ENCODE results near the gene NFATC1. TPM values are rescaled to one million over a fixed set of nuclear protein-coding genes. Genes with fewer than 3 reads are reported as not detected.

Gene NFATC1
- total and polyA plus RNA-seq, 2 donors from 2014 or later, result 4.3 to 17.2 TPM

DNA sequence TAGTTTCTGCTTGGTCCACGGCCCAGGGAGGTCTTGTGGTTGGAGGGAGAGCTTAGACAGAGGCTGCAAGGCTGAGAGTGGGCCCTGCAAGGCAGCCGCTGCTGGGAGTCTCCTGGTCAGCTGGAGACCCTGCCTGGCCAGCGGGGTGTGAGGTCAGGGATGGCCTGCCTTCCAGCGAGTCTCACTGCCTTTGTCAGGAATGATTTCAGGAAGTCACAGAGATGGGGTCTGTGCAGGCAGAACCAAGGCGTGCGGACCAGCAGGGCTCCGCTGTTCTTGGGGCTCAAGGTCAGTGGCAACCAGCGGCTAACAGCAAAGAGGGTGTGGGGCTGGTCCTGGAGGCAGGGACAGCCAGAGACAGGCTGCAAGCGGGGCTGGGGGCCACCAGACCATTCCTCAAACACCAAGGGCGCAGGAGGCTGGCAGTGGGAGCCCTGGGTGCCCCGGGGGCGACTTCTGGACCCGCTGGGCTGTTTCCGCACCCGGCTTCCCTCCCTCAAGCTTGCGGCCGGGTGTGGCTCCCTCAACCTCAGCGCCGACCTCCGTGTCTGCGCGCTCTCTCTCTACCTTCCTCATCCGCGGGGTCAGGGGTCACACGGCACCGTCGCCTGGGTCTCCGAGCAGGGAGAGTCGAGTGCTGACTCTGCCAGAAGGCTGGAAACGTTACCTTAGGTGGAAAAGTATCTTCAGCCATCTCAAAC, 159.4 kb downstream of the NFATC1 start:
- Histone ChIP-seq H3K9me3 (ENCODE audit: control insufficient read depth in 2 of 3, insufficient read depth in 1 of 3, low read length in 3 of 3) (peaks cover 0 to 1% (median 0%) of the 10 kb centered on the region in 3 donors), H3K36me3 (ENCODE audit: control insufficient read depth in 2 of 3, insufficient read depth in 3 of 3, low read length in 3 of 3) (no peaks in the 10 kb centered on the region), H3K9ac (ENCODE audit: low read length in 3 of 3) (no peak overlapping the region), H3K4me3 (ENCODE audit: low read length in 3 of 3) (no peak overlapping the region), H3K4me1 (ENCODE audit: control insufficient read depth in 2 of 3, insufficient read depth in 2 of 3, low read depth in 1 of 3, low read length in 3 of 3) (no peaks in the 10 kb centered on the region), H3K27ac (ENCODE audit: low read depth in 2 of 2, low read length in 2 of 2) (no peak overlapping the region), H3K27me3 (ENCODE audit: control insufficient read depth, insufficient read depth, low read length) (no peaks in the 10 kb centered on the region)
- no peak for FAIRE-seq
- intact Hi-C loops (cut with DNase I), result no loop called here
- peak in 3 of 5 donors; percentile 7 to 59 (median 30) for DNase-seq
- TF ChIP-seq CTCF (IDR thresholded peaks at IDR 0.05; ENCODE audit: borderline replicate concordance, extremely low read depth, insufficient read depth), result no peak

DNA sequence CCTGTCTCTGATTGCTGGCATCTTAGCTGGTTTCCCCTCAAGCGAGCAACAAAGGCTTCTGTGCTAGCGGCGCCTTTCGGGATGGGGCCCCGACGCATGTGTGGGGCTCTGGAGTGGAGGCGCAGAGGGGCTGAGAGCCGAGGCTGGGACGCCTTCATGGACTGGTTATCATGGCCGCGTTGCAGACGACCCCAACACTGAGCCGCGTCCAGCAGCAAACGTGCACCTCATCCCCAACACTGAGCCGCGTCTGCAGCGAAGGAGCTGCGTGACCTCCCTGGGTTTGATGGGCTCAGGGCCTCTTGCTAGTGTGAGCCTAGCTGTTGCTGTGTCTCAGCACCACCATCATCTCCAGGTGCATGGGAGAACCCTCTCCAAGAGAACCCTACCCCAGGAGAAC, 160.2 kb downstream of the NFATC1 start:
- no peak overlapping the region for H3K4me3 ChIP-seq (ENCODE audit: low read length in 3 of 3)
- no peaks in the 10 kb centered on the region for H3K27me3 ChIP-seq (ENCODE audit: control insufficient read depth, insufficient read depth, low read length)
- no peak overlapping the region for H3K9ac ChIP-seq (ENCODE audit: low read length in 3 of 3)
- peak in 2 of 5 donors; percentile 6 to 56 for DNase-seq
- TF ChIP-seq CTCF (IDR thresholded peaks at IDR 0.05; ENCODE audit: borderline replicate concordance, extremely low read depth, insufficient read depth), result no peak
- no peaks in the 10 kb centered on the region for H3K36me3 ChIP-seq (ENCODE audit: control insufficient read depth in 2 of 3, insufficient read depth in 3 of 3, low read length in 3 of 3)
- no peak overlapping the region for H3K27ac ChIP-seq (ENCODE audit: low read depth in 2 of 2, low read length in 2 of 2)
- H3K9me3 ChIP-seq (ENCODE audit: control insufficient read depth in 2 of 3, insufficient read depth in 1 of 3, low read length in 3 of 3), result peaks cover 0 to 1% (median 0%) of the 10 kb centered on the region in 3 donors
- intact Hi-C loops (cut with DNase I), result no loop called here
- FAIRE-seq, result no peak
- no peaks in the 10 kb centered on the region for H3K4me1 ChIP-seq (ENCODE audit: control insufficient read depth in 2 of 3, insufficient read depth in 2 of 3, low read depth in 1 of 3, low read length in 3 of 3)

DNA sequence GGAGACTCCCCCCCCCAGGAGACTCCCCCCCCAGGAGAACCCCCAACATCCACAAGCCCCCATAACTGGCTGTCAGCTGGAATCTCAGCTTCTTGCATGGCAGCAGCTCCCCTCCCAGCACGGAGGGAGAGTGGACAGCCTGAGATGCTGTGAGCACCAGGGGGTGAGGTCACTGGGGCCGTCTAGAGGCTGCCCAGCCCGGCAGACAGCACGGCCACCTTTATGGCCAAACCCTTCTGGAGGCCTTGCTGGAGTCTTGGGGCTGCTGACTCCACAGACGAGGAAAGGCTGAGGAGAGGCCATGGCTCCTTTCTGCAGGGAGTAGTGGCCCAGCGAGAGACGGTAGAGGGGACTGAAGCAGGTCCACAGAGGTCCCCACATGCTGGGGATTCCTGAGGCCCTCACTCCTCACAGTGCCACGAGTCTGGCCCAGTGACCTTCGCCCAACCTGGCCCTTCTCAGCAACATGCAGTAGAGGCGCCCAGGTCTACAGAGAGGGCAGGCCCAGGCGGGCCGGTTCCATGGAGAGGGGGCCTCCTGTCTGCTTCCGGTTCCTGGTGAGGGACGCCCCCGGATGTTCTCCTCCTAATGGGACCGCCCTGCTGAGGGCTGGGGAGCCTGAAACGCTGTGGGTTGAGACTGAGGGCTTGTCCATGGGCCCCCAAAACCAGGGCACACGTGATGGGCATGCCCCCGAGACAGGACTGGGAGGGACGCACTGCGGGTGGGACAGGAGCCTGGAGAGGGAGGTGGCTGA, 161.3 kb downstream of the NFATC1 start:
- no peaks in the 10 kb centered on the region for H3K27me3 ChIP-seq (ENCODE audit: control insufficient read depth, insufficient read depth, low read length)
- intact Hi-C loops (cut with DNase I), result no loop called here
- H3K27ac ChIP-seq (ENCODE audit: low read depth in 2 of 2, low read length in 2 of 2), result no peak overlapping the region
- H3K4me1 ChIP-seq (ENCODE audit: control insufficient read depth in 2 of 3, insufficient read depth in 2 of 3, low read depth in 1 of 3, low read length in 3 of 3), result no peaks in the 10 kb centered on the region
- peaks cover 0 to 1% (median 0%) of the 10 kb centered on the region in 3 donors for H3K9me3 ChIP-seq (ENCODE audit: control insufficient read depth in 2 of 3, insufficient read depth in 1 of 3, low read length in 3 of 3)
- H3K9ac ChIP-seq (ENCODE audit: low read length in 3 of 3), result no peak overlapping the region
- H3K4me3 ChIP-seq (ENCODE audit: low read length in 3 of 3), result no peak overlapping the region
- TF ChIP-seq CTCF (IDR thresholded peaks at IDR 0.05; ENCODE audit: borderline replicate concordance, extremely low read depth, insufficient read depth), result no peak
- DNase-seq (peak in 3 of 5 donors; percentile 10 to 54 (median 34)), FAIRE-seq (no peak)
- H3K36me3 ChIP-seq (ENCODE audit: control insufficient read depth in 2 of 3, insufficient read depth in 3 of 3, low read length in 3 of 3), result no peaks in the 10 kb centered on the region

All from kidney (tissue), 14 donors.